HG03342 (cell line): ENCODE measurements around the gene ENOPH1.
A peak's percentile ranks its signal among the peaks of the same experiment; 100 is the strongest.

Experiments
- ATAC-seq: cut with Tn5 transposase; IDR thresholded peaks from one replicate; pipeline ENCODE4 v1.9.1; 2021; ENCODE audit warnings: mild to moderate bottlenecking, moderate library complexity; ENCODE audit not compliant: unreplicated experiment

ENOPH1 gene

GRCh38 chr4:82425478-82425877, 4.9 kb upstream of the ENOPH1 start:
- ATAC-seq: no peak

GRCh38 chr4:82428526-82428968, 1.8 kb upstream of the ENOPH1 start:
- no peak for ATAC-seq

- peak; percentile 53 for ATAC-seq
These were observed 1.2 kb upstream of the ENOPH1 start for GRCh38 chr4:82428969-82429727.

GRCh38 chr4:82429728-82430192, 630 bp upstream of the ENOPH1 start:
- ATAC-seq: peak; percentile 10

GRCh38 chr4:82430964-82431745, 765 bp downstream of the ENOPH1 start:
- no peak for ATAC-seq

GRCh38 chr4:82431831-82432230, 1.4 kb downstream of the ENOPH1 start:
- no peak for ATAC-seq

GRCh38 chr4:82432596-82432995, 2.2 kb downstream of the ENOPH1 start:
- no peak for ATAC-seq

GRCh38 chr4:82433791-82434190, 3.4 kb downstream of the ENOPH1 start:
- no peak for ATAC-seq

GRCh38 chr4:82434949-82435348, 4.6 kb downstream of the ENOPH1 start:
- no peak for ATAC-seq

- no peak for ATAC-seq
These were observed 5.7 kb downstream of the ENOPH1 start for GRCh38 chr4:82436130-82436529.

- no peak for ATAC-seq
These were observed 6.4 kb downstream of the ENOPH1 start for GRCh38 chr4:82436780-82437179.

GRCh38 chr4:82437285-82438005, 7.1 kb downstream of the ENOPH1 start:
- ATAC-seq: no peak

GRCh38 chr4:82439088-82439487, 8.7 kb downstream of the ENOPH1 start:
- no peak for ATAC-seq

- no peak for ATAC-seq
These were observed 17.5 kb downstream of the ENOPH1 start for GRCh38 chr4:82447886-82448285.

- ATAC-seq: no peak
These were observed 20.8 kb downstream of the ENOPH1 start for GRCh38 chr4:82450966-82451755.

GRCh38 chr4:82452026-82452425, 21.6 kb downstream of the ENOPH1 start:
- ATAC-seq: no peak

- ATAC-seq: no peak
These were observed 26.9 kb downstream of the ENOPH1 start for GRCh38 chr4:82457266-82457665.

- no peak for ATAC-seq
These were observed 28.3 kb downstream of the ENOPH1 start for GRCh38 chr4:82458729-82459128.

GRCh38 chr4:82461710-82462109, 31.3 kb downstream of the ENOPH1 start:
- ATAC-seq: no peak

GRCh38 chr4:82462415-82462831, 32.0 kb downstream of the ENOPH1 start:
- peak; percentile 83 for ATAC-seq

- no peak for ATAC-seq
These were observed 32.8 kb downstream of the ENOPH1 start for GRCh38 chr4:82463221-82463620.
